Activated naive CD8-positive, alpha-beta T cell treated with anti-CD3 and anti-CD28 coated beads for 36 hours (primary cell): ENCODE measurements around the gene ARSI. TPM values are rescaled to one million over a fixed set of nuclear protein-coding genes. Genes with fewer than 3 reads are reported as not detected.

Experiments used
- DNase-seq: peaks from one replicate; pipeline ENCODE4 v3.0.0; 2021
- H3K27ac Mint-ChIP-seq: one replicate; pipeline ENCODE4 v1.8.0; 2022; ENCODE audit warnings: mild to moderate bottlenecking, moderate library complexity, mixed read lengths
- H3K27me3 Mint-ChIP-seq: one replicate; pipeline ENCODE4 v1.8.0; 2022; ENCODE audit warnings: mild to moderate bottlenecking, mixed read lengths
- H3K36me3 Mint-ChIP-seq: one replicate; pipeline ENCODE4 v1.8.0; 2021; ENCODE audit warnings: mild to moderate bottlenecking, mixed read lengths
- H3K4me1 Mint-ChIP-seq: one replicate; pipeline ENCODE4 v1.8.0; 2021; ENCODE audit warnings: mixed read lengths
- H3K4me3 Mint-ChIP-seq: one replicate; pipeline ENCODE4 v1.8.0; 2022; ENCODE audit warnings: mild to moderate bottlenecking, moderate library complexity, mixed read lengths
- H3K9me3 Mint-ChIP-seq: one replicate; pipeline ENCODE4 v1.8.0; 2022; ENCODE audit warnings: mixed read lengths
- total RNA-seq, 2 experiments: library from RNA; stranded (reverse); gene quantifications; one replicate each; pipeline ENCODE4 v1.2.3, GENCODE V29; 2021

The ARSI gene
- total RNA-seq, 2 experiments from 2014 or later, result not detected

GRCh38 chr5:150279330-150280020, 23.2 kb downstream of the ARSI start:
- no peak for DNase-seq
- Mint-ChIP-seq H3K9me3 (no peaks in the 10 kb centered on the region), H3K4me3 (no peak overlapping the region), H3K27me3 (no peaks in the 10 kb centered on the region), H3K27ac (no peak overlapping the region), H3K4me1 (no peaks in the 10 kb centered on the region), H3K36me3 (no peaks in the 10 kb centered on the region)

DNA sequence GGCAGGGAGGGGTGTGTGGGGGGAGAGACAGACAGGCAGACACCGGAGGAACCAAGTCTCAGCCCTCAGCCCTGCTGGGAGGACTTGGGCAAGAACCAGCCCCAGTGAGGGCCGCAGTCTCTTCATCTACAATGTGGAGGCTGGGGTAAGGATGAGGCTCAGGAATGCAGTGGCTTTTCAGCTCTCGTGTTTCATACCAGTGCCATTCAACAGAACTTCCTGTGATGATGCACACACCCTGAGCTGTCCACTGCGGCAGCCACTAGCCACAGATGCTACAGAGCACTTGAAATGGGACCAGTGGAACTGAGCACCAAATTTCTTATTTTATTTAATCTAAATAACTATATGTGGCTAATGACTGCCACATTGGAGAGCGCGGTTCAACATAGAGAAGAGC, 23.8 kb downstream of the ARSI start:
- Mint-ChIP-seq H3K4me3 (no peak overlapping the region), H3K4me1 (no peaks in the 10 kb centered on the region), H3K36me3 (no peaks in the 10 kb centered on the region), H3K9me3 (no peaks in the 10 kb centered on the region), H3K27ac (no peak overlapping the region), H3K27me3 (no peaks in the 10 kb centered on the region)
- no peak for DNase-seq

DNA sequence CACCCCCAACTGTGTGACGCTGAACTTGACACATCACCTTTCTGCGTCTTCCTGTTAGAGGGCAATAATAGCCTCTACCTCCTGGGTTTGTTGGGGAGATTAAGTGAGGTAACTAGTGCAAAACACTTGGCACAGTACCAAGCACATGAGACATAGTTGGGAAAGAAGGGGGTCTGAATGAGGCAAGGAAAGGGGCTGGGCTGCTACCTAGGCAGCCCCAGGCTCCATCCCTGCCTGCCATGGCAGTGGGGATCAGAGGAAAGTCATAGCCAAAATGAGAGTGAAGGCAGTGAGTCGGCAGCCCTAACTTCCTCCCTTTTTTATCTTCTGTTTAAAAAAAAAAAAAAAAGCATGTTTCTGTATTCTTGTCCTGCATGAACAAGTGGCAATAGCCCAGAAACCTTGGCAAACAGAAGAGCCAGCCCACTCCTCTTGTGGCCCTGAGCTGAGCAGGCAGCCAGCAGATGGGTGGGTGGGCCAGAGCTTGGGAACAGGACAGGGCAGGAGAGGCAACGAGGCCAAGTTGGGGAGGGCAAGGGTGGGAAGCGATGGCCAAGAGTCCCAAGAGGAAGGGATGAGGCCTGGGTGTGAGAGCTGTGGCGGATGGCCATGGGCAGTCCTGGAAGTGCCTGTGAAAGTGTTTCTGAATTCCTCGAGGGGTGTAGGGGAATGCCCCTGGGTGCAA, 24.5 kb downstream of the ARSI start:
- Mint-ChIP-seq H3K4me3 (no peak overlapping the region), H3K27me3 (no peaks in the 10 kb centered on the region), H3K27ac (no peak overlapping the region), H3K36me3 (no peaks in the 10 kb centered on the region), H3K4me1 (no peaks in the 10 kb centered on the region), H3K9me3 (no peaks in the 10 kb centered on the region)
- no peak for DNase-seq

DNA sequence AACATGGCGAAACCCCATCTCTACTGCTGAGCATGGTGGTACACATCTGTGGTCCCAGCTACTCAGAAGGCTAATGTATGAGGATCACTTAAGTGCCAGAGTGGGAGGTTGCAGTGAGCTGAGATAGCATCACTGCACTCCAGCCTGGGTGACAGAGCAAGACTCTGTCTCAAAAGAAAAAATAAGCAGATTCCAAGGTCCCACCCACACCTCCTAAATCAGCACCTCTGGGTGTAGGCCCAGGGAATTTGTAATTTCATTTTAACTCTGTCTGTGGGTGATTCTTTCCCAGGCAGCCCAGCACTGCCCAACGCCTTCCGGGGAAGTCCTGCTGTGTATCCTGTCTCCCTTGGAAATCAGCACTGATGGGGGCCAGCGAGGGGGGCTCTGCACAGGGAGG, 25.7 kb downstream of the ARSI start:
- Mint-ChIP-seq H3K9me3 (no peaks in the 10 kb centered on the region), H3K4me1 (no peaks in the 10 kb centered on the region), H3K27me3 (no peaks in the 10 kb centered on the region), H3K27ac (no peak overlapping the region), H3K36me3 (no peaks in the 10 kb centered on the region), H3K4me3 (no peak overlapping the region)
- DNase-seq, result no peak

DNA sequence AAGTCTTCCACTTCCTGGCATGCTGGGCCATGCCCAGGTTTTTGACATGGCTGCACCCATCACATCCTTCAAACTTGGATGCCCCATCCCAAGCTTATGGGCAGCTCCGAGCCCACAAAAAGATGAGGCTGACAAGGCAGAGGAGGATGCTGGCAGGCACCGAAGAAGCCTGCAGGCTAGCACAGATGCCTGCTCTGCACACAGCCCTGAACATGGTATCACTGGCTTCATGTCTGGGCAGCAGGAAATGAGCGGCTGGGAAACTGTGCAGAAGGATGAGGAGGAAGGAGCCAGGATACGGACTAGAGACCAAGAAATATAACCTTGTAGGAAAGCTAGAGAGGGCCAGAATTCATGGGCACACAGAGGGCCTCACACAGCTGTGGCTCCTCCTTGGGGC, 27.9 kb downstream of the ARSI start:
- Mint-ChIP-seq H3K36me3 (no peaks in the 10 kb centered on the region), H3K27me3 (no peaks in the 10 kb centered on the region), H3K9me3 (no peaks in the 10 kb centered on the region), H3K4me1 (no peaks in the 10 kb centered on the region), H3K4me3 (no peak overlapping the region), H3K27ac (no peak overlapping the region)
- DNase-seq, result no peak

- H3K4me3 Mint-ChIP-seq, result no peak overlapping the region
- H3K27ac Mint-ChIP-seq, result no peak overlapping the region
- no peaks in the 10 kb centered on the region for H3K27me3 Mint-ChIP-seq
- H3K36me3 Mint-ChIP-seq, result no peaks in the 10 kb centered on the region
- no peaks in the 10 kb centered on the region for H3K4me1 Mint-ChIP-seq
- no peaks in the 10 kb centered on the region for H3K9me3 Mint-ChIP-seq
- DNase-seq, result no peak
Measured at GRCh38 chr5:150272531-150272930, 30.2 kb downstream of the ARSI start.

DNA sequence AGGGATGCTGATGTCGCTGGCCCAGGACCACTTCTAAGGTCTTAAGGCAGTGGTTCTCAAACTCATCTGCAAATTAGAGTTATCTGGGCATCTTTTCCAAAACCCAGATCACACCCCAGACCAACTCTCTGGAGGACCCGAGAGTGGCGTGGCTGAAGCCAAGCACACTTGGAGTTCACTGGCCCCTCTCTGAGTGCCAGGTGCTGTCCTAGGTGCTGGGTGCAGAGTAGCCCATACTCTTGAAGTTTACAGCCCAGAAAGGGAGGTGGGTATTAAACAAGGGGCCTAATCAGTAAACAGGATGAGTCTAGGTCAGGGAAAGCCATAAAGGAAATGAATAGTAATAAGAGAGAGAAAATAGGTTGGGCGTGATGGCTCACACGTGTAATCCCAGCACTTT, 30.8 kb downstream of the ARSI start:
- no peak overlapping the region for H3K27ac Mint-ChIP-seq

DNA sequence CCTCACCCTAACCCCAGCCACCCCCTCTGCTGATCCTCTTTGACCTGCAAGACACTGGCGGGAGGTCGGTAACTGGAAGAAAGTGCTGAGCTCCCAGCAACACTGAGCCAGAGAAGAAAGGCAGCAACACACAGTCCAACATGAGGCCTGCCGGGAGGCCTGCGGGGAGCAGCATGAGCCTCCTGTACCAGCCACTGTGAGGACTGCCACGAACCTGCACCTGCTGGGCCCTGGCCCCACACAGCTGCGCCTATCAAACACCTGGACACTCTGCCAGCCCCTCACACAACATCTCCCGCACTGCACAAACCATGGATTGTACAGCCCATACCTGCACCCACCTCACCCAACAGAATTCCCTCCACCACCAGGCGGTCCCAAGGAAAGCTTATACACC, 31.4 kb downstream of the ARSI start:
- no peak overlapping the region for H3K27ac Mint-ChIP-seq
- no peak for DNase-seq
- no peaks in the 10 kb centered on the region for H3K4me1 Mint-ChIP-seq
- no peaks in the 10 kb centered on the region for H3K36me3 Mint-ChIP-seq
- no peaks in the 10 kb centered on the region for H3K27me3 Mint-ChIP-seq
- H3K9me3 Mint-ChIP-seq, result no peaks in the 10 kb centered on the region
- no peak overlapping the region for H3K4me3 Mint-ChIP-seq

More for the DNA sequence above, 30.8 kb downstream of the ARSI start:
- H3K36me3 Mint-ChIP-seq, result no peaks in the 10 kb centered on the region
- no peaks in the 10 kb centered on the region for H3K27me3 Mint-ChIP-seq
- H3K4me3 Mint-ChIP-seq, result no peak overlapping the region
- H3K9me3 Mint-ChIP-seq, result no peaks in the 10 kb centered on the region
- no peaks in the 10 kb centered on the region for H3K4me1 Mint-ChIP-seq
- DNase-seq, result no peak

GRCh38 chr5:150270541-150271295, 32.0 kb downstream of the ARSI start:
- H3K36me3 Mint-ChIP-seq, result no peaks in the 10 kb centered on the region
- H3K27ac Mint-ChIP-seq, result no peak overlapping the region
- no peak for DNase-seq
- H3K4me1 Mint-ChIP-seq, result no peaks in the 10 kb centered on the region
- H3K4me3 Mint-ChIP-seq, result no peak overlapping the region
- no peaks in the 10 kb centered on the region for H3K9me3 Mint-ChIP-seq
- H3K27me3 Mint-ChIP-seq, result no peaks in the 10 kb centered on the region

- Mint-ChIP-seq H3K27ac (no peak overlapping the region), H3K27me3 (no peaks in the 10 kb centered on the region), H3K4me1 (no peaks in the 10 kb centered on the region), H3K9me3 (no peaks in the 10 kb centered on the region), H3K4me3 (no peak overlapping the region), H3K36me3 (no peaks in the 10 kb centered on the region)
- DNase-seq, result no peak
Measured at GRCh38 chr5:150266871-150267291, 35.8 kb downstream of the ARSI start.

DNA sequence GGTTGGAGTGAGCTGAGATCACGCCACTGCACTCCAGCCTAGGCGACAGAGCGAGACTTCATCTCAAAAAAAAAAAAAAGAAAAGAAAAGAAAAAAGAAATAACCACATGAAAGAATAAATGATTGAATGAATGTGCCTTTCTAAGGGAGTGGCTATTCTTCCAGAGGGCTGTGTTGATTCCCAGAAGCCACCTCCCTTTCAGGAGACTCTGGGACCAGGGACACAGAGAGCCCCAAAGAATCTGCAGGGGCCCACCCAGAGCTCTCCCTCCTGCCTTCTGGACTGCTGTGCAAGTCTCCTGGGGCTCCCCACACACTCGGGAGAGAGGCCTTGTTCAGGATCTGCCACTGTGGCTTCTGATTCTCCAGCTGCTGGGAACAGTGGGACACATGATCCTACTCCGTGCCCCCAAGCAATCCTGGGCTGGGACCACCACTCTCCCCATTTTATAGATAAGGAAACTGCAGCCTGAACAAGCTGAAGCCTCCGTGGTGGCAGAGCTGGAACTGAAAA, 36.8 kb downstream of the ARSI start:
- no peaks in the 10 kb centered on the region for H3K9me3 Mint-ChIP-seq
- no peak overlapping the region for H3K4me3 Mint-ChIP-seq
- H3K4me1 Mint-ChIP-seq, result no peaks in the 10 kb centered on the region
- no peaks in the 10 kb centered on the region for H3K27me3 Mint-ChIP-seq
- H3K27ac Mint-ChIP-seq, result no peak overlapping the region
- no peaks in the 10 kb centered on the region for H3K36me3 Mint-ChIP-seq
- DNase-seq, result no peak

GRCh38 chr5:150264667-150265603, 37.8 kb downstream of the ARSI start:
- H3K36me3 Mint-ChIP-seq, result no peaks in the 10 kb centered on the region
- H3K27ac Mint-ChIP-seq, result no peak overlapping the region
- H3K27me3 Mint-ChIP-seq, result no peaks in the 10 kb centered on the region
- no peaks in the 10 kb centered on the region for H3K4me1 Mint-ChIP-seq
- no peak overlapping the region for H3K4me3 Mint-ChIP-seq
- no peak for DNase-seq
- no peaks in the 10 kb centered on the region for H3K9me3 Mint-ChIP-seq

DNA sequence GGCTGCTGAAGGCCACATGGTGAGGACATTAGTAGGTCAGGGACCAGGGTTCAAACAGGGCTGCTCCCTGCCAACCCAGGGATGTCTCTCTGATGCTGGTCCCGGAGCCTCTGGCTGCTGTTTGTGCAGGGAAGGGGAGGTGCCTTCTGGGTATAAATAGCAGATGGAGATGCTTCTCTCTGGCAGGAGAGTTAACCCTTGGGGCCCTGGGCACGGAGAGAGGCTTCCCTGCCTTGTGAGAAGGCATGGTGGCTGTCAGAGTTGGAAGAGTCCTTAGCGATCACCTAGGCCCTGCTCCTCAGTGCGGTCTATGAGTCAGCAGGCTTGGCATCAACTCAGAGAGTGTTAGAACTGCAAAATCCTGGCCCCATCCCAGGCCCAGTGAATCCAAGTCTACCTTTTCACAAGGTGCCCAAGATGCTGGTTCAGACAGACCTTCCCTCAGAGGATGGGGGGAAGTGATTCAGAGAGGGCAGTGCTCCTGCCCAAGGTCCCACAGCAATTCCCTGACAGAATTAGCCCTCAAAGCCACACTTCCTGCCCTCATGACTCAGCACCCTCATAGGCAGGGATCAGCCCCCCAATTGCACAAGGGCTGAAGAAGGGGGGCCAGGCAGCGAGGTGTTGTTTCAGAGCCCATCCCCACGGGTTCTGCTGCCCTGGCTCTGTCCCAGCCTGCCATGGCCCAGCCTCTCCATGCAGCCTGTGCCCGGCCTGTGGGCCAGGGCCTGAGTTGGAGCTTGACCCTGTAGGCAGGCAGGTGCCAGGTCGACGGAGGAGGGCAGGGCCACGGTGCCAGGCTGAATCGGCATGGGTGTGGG, 38.7 kb downstream of the ARSI start:
- Mint-ChIP-seq H3K27me3 (no peaks in the 10 kb centered on the region), H3K4me3 (no peak overlapping the region), H3K9me3 (no peaks in the 10 kb centered on the region), H3K4me1 (no peaks in the 10 kb centered on the region), H3K27ac (no peak overlapping the region), H3K36me3 (no peaks in the 10 kb centered on the region)
- DNase-seq, result no peak

GRCh38 chr5:150263375-150263775, 39.3 kb downstream of the ARSI start:
- H3K4me3 Mint-ChIP-seq, result no peak overlapping the region

More at GRCh38 chr5:150263375-150263775, 39.3 kb downstream of the ARSI start:
- Mint-ChIP-seq H3K36me3 (no peaks in the 10 kb centered on the region), H3K4me1 (no peaks in the 10 kb centered on the region), H3K9me3 (no peaks in the 10 kb centered on the region), H3K27me3 (no peaks in the 10 kb centered on the region), H3K27ac (no peak overlapping the region)
- DNase-seq, result no peak
